ENCODE results near the gene LSM14B.

DNA sequence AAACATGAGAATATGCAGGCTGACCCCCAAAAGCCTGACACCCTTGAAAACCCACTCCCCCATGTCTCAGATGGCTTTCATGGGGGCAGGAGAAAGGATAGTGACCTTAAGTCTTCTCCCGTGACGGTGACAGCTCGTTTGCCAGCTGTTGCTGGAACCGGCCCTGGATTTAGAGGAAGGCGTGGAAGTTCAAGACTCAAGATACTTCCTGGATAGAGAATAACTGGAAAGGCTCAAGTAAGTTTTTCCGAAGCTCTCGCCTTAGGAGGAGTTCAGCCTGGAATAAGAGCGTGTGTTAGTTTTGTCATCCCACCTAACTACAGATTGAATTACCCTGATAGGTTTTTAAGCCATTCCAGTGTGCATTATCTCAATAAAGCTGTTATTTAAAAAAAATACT lies 49.0 kb downstream of the LSM14B start:
- TF ChIP-seq POLR2AphosphoS5 (IDR thresholded peaks at IDR 0.05), result no peak
- TF ChIP-seq, protein P1, sequence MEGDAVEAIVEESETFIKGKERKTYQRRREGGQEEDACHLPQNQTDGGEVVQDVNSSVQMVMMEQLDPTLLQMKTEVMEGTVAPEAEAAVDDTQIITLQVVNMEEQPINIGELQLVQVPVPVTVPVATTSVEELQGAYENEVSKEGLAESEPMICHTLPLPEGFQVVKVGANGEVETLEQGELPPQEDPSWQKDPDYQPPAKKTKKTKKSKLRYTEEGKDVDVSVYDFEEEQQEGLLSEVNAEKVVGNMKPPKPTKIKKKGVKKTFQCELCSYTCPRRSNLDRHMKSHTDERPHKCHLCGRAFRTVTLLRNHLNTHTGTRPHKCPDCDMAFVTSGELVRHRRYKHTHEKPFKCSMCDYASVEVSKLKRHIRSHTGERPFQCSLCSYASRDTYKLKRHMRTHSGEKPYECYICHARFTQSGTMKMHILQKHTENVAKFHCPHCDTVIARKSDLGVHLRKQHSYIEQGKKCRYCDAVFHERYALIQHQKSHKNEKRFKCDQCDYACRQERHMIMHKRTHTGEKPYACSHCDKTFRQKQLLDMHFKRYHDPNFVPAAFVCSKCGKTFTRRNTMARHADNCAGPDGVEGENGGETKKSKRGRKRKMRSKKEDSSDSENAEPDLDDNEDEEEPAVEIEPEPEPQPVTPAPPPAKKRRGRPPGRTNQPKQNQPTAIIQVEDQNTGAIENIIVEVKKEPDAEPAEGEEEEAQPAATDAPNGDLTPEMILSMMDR (IDR thresholded peaks at IDR 0.05), result no peak
- no peak for TF ChIP-seq POLR2A (IDR thresholded peaks at IDR 0.05)

All from prostate gland (tissue), 2 donors.